Neutrophil (primary cell): ENCODE data around the gene RPL26.

ENCODE experiments used
- H3K27ac ChIP-seq: fragments of 200-600 bp; sonication (generic); 2 replicates; pipeline ENCODE4 v1.5.1; 2016; ENCODE audit warnings: mild to moderate bottlenecking, moderate library complexity
- H3K27me3 ChIP-seq: fragments of 200-600 bp; sonication (generic); 2 replicates; pipeline ENCODE4 v1.6.0; 2016; ENCODE audit warnings: mild to moderate bottlenecking
- H3K36me3 ChIP-seq: fragments of 200-600 bp; sonication (generic); 2 replicates; pipeline ENCODE4 v1.5.1; 2017
- H3K4me1 ChIP-seq, 2 experiments: fragments of 200-600 bp in 1 of 2; sonication (generic) in 1 of 2; 1 replicate in 1 of 2; 2 replicates in 1 of 2; pipeline versions ENCODE4 v1.5.1 to v1.6.1; 2013 to 2016; ENCODE audit warnings: low read depth in 1 of 2, low read length in 1 of 2, mild to moderate bottlenecking in 1 of 2, moderate library complexity in 1 of 2; ENCODE audit not compliant: control insufficient read depth in 1 of 2, insufficient read depth in 1 of 2
- H3K4me3 ChIP-seq, 2 experiments: fragments of 200-600 bp in 1 of 2; sonication (generic) in 1 of 2; 1 replicate in 1 of 2; 2 replicates in 1 of 2; pipeline ENCODE4 v1.5.1; 2013 to 2016; ENCODE audit warnings: low read depth in 1 of 2, low read length in 1 of 2, mild to moderate bottlenecking in 1 of 2, moderate library complexity in 1 of 2
- H3K9me3 ChIP-seq: fragments of 200-600 bp; sonication (generic); 2 replicates; pipeline ENCODE4 v1.5.1; 2016
- TF ChIP-seq, protein P1 (sequence below): fragments of 200-600 bp; sonication (generic); IDR thresholded peaks from 2 replicates; pipeline ENCODE4 v1.5.1; 2016; ENCODE audit warnings: antibody characterized with exemption

RPL26 gene

DNA sequence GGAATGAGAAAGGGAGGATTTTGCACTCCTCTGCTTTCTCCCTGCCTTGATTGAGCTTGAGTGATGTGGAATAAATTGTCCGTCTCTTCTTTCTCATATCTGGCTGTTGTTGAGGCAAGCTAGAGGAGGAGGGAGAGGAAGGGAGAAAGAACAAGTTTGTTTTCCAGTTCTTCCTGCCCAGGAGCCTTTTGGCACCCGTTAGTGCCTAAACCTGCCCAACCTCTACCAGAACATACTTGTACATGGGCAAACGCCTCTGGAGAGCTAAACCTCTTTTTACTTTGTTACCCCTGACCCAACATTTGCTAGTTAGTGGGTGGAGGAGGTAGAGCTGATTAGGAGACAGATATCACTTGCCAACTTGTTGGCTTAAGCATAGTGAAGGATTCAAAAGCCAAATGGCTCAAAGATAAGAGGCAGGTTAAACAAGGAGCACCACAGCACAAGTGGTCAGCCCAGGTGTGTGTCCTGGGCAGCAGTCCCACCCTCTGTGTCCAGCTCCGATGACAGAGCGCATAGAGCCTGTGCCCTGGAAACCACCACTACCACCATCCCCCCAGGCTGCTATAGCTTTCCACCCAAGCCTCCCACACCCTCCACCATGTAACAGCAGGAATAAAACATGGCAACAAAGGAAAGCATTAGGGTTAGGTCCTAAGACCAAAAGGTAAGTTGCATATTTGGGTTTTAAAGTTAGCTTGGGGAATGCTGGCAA is 36.9 kb downstream of the RPL26 start:
- H3K4me3 ChIP-seq: no peak overlapping the region
- H3K4me1 ChIP-seq: no peaks in the 10 kb centered on the region
- peaks cover 33% of the 10 kb centered on the region for H3K27me3 ChIP-seq
- TF ChIP-seq, protein P1, sequence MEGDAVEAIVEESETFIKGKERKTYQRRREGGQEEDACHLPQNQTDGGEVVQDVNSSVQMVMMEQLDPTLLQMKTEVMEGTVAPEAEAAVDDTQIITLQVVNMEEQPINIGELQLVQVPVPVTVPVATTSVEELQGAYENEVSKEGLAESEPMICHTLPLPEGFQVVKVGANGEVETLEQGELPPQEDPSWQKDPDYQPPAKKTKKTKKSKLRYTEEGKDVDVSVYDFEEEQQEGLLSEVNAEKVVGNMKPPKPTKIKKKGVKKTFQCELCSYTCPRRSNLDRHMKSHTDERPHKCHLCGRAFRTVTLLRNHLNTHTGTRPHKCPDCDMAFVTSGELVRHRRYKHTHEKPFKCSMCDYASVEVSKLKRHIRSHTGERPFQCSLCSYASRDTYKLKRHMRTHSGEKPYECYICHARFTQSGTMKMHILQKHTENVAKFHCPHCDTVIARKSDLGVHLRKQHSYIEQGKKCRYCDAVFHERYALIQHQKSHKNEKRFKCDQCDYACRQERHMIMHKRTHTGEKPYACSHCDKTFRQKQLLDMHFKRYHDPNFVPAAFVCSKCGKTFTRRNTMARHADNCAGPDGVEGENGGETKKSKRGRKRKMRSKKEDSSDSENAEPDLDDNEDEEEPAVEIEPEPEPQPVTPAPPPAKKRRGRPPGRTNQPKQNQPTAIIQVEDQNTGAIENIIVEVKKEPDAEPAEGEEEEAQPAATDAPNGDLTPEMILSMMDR: no peak
- H3K9me3 ChIP-seq: no peaks in the 10 kb centered on the region
- H3K27ac ChIP-seq: no peak overlapping the region
- no peaks in the 10 kb centered on the region for H3K36me3 ChIP-seq

DNA sequence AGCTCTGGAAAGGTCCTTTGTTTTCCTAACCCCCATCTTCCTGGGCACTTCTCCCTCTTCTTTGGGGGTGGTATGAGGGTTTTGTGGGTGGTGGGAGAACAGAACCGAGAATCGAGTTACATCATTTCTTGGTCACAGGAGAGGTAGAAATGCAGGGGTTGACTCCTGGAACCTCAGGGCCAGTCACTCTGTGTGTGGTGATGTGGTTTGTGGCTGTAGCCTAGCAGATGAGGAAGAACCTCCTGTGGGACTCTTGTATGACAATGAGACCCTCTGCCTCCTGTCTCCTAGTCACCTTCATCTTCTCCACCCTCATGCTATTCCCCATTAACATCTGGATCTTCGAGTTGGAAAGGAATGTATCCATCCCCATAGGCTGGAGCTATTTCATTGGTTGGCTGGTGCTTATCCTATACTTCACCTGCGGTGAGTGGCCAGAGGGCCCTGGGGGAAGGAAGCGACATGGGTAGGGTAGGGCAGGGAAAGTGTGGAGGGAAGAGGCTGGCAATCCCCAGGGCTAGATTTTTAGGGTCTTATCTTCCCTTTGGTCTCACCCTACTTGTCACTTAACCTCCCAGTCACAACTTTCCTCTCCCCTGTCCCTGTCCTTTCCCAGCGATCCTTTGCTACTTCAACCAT is 37.8 kb downstream of the RPL26 start:
- peaks cover 33% of the 10 kb centered on the region for H3K27me3 ChIP-seq
- H3K36me3 ChIP-seq: no peaks in the 10 kb centered on the region
- no peak overlapping the region for H3K27ac ChIP-seq
- H3K4me1 ChIP-seq: no peaks in the 10 kb centered on the region
- no peak overlapping the region for H3K4me3 ChIP-seq
- TF ChIP-seq, protein P1: no peak
- H3K9me3 ChIP-seq: no peaks in the 10 kb centered on the region

DNA sequence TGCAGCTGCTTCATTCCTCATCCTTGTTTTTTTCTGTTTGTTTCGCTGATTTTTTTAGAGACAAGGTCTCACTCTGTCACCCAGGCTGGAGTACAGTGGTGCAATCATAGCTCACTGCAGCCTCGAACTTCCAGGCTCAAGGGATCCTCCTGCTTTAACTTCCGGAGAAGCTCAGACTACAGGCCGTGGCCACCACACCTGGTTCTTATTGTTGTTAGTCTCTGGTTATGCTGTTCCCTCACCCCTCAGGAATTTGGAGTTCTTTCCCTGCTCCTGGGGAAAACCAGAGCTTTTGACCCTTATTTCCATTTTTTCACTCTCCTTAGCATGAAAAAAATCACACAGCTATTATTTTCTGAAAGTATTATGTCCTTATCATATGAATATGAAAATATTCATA is 41.5 kb downstream of the RPL26 start:
- TF ChIP-seq, protein P1: no peak
- H3K9me3 ChIP-seq: no peaks in the 10 kb centered on the region

DNA sequence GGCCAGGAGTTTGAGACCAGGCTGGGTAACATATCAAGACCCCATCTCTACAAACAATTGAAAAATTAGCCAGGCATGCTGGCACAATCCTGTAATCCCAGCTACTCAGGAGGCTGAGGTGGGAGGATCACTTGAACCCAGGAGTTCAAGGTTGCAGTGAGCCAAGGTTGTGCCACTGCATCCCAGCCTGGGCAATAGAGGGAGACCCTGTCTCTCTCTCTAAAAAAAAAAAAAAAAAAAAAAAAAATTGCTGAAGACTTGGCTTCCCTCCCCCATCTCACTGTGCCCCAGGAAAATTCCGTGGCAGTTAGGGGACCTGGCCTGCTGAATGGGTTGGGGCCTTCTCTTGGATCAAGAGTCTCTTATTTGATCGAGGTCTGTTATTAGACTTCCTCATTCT is 43.5 kb downstream of the RPL26 start, which contains the start of gene ODF4:
Gene ODF4, plus strand, starts transcription at position 301 of the 400 bp plus-strand sequence. CDS start 212 bp downstream, outside the sequence.
- H3K36me3 ChIP-seq: no peaks in the 10 kb centered on the region
- TF ChIP-seq, protein P1: no peak
- H3K27ac ChIP-seq: no peak within 1 kb of the TSS
- H3K9me3 ChIP-seq: no peaks in the 10 kb centered on the region
- H3K4me1 ChIP-seq: peaks cover 10 to 11% of the 10 kb centered on the region in 2 experiments
- H3K27me3 ChIP-seq: peaks cover 8% of the 10 kb centered on the region
- H3K4me3 ChIP-seq: no peak within 1 kb of the TSS

More for the DNA sequence above, 41.5 kb downstream of the RPL26 start:
- Histone ChIP-seq H3K27ac (no peak overlapping the region), H3K4me1 (peaks cover 10 to 11% of the 10 kb centered on the region in 2 experiments), H3K27me3 (peaks cover 22% of the 10 kb centered on the region), H3K36me3 (no peaks in the 10 kb centered on the region), H3K4me3 (no peak overlapping the region)

DNA sequence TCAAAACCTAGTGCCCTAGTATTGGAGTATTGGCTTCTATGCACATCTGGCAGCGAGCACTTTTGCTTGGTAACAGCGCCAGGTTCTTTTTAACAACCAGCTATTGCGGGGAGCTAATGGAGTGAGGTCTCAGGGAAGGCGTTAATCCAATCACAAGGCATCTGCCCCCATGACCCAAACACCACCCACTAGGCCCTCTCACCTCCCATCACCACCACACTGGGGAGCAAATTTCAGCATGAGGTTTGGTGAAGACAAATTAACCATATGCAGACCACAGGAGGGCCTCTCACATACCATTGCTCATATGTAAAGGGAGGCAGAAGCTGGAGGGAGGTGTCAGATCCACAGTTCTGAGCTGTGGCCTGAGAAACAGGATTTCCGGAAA is 44.2 kb downstream of the RPL26 start:
- TF ChIP-seq, protein P1: no peak
- H3K4me1 ChIP-seq: peaks cover 10 to 11% of the 10 kb centered on the region in 2 experiments
- H3K9me3 ChIP-seq: no peaks in the 10 kb centered on the region
- no peaks in the 10 kb centered on the region for H3K36me3 ChIP-seq
- H3K27ac ChIP-seq: no peak overlapping the region
- H3K4me3 ChIP-seq: no peak overlapping the region
- H3K27me3 ChIP-seq: peaks cover 8% of the 10 kb centered on the region
